Activated naive CD8-positive, alpha-beta T cell treated with anti-CD3 and anti-CD28 coated beads, Interleukin-2, amount 50 U/mL, for 24 hours (primary cell): ENCODE results near the gene AHNAK.

Source experiments
- ATAC-seq: fragments of 150-1000 bp; cut with Tn5 transposase; one replicate; pipeline ENCODE4 v1.10.0; 2021
- DNase-seq: peaks from one replicate; pipeline ENCODE4 v3.0.0; 2021
- H3K27ac Mint-ChIP-seq: one replicate; pipeline ENCODE4 v1.8.0; 2021; ENCODE audit warnings: mild to moderate bottlenecking, mixed read lengths
- H3K27me3 Mint-ChIP-seq: one replicate; pipeline ENCODE4 v1.8.0; 2021; ENCODE audit warnings: mixed read lengths
- H3K36me3 Mint-ChIP-seq: one replicate; pipeline ENCODE4 v1.8.0; 2021; ENCODE audit warnings: low read depth, mixed read lengths
- H3K4me1 Mint-ChIP-seq: one replicate; pipeline ENCODE4 v1.8.0; 2021; ENCODE audit warnings: mixed read lengths
- H3K4me3 Mint-ChIP-seq: one replicate; pipeline ENCODE4 v1.8.0; 2021; ENCODE audit warnings: mild to moderate bottlenecking, moderate library complexity, mixed read lengths
- H3K9me3 Mint-ChIP-seq: one replicate; pipeline ENCODE4 v1.8.0; 2021; ENCODE audit warnings: mixed read lengths

AHNAK gene

GRCh38 chr11:62446091-62446490, 100.5 kb downstream of the AHNAK start:
- Mint-ChIP-seq H3K36me3 (no peaks in the 10 kb centered on the region), H3K27ac (no peak overlapping the region), H3K4me3 (no peak overlapping the region), H3K27me3 (peaks cover 29% of the 10 kb centered on the region), H3K4me1 (peaks cover 9% of the 10 kb centered on the region), H3K9me3 (no peaks in the 10 kb centered on the region)
- no peak for ATAC-seq
- DNase-seq, result no peak

GRCh38 chr11:62445314-62445740, 101.3 kb downstream of the AHNAK start:
- Mint-ChIP-seq H3K4me3 (no peak overlapping the region), H3K27me3 (peaks cover 29% of the 10 kb centered on the region), H3K9me3 (no peaks in the 10 kb centered on the region), H3K4me1 (peaks cover 9% of the 10 kb centered on the region), H3K36me3 (no peaks in the 10 kb centered on the region), H3K27ac (peak overlapping the region; percentile 24)
- ATAC-seq (no peak), DNase-seq (no peak)

GRCh38 chr11:62444835-62445234, 101.8 kb downstream of the AHNAK start:
- H3K4me1 Mint-ChIP-seq, result peaks cover 11% of the 10 kb centered on the region
- H3K27me3 Mint-ChIP-seq, result peaks cover 29% of the 10 kb centered on the region

GRCh38 chr11:62444236-62444833, 102.3 kb downstream of the AHNAK start:
- peaks cover 29% of the 10 kb centered on the region for H3K27me3 Mint-ChIP-seq
- peak overlapping the region; percentile 71 for H3K4me3 Mint-ChIP-seq
- ATAC-seq, result no peak
- no peaks in the 10 kb centered on the region for H3K9me3 Mint-ChIP-seq
- DNase-seq, result peak; percentile 61
- H3K4me1 Mint-ChIP-seq, result peaks cover 12% of the 10 kb centered on the region
- peak overlapping the region; percentile 69 for H3K27ac Mint-ChIP-seq
- H3K36me3 Mint-ChIP-seq, result no peaks in the 10 kb centered on the region

More at GRCh38 chr11:62444835-62445234, 101.8 kb downstream of the AHNAK start:
- peak overlapping the region; percentile 71 for H3K4me3 Mint-ChIP-seq
- H3K27ac Mint-ChIP-seq, result peak overlapping the region; percentile 69
- H3K9me3 Mint-ChIP-seq, result no peaks in the 10 kb centered on the region
- ATAC-seq (no peak), DNase-seq (no peak)
- H3K36me3 Mint-ChIP-seq, result no peaks in the 10 kb centered on the region

DNA sequence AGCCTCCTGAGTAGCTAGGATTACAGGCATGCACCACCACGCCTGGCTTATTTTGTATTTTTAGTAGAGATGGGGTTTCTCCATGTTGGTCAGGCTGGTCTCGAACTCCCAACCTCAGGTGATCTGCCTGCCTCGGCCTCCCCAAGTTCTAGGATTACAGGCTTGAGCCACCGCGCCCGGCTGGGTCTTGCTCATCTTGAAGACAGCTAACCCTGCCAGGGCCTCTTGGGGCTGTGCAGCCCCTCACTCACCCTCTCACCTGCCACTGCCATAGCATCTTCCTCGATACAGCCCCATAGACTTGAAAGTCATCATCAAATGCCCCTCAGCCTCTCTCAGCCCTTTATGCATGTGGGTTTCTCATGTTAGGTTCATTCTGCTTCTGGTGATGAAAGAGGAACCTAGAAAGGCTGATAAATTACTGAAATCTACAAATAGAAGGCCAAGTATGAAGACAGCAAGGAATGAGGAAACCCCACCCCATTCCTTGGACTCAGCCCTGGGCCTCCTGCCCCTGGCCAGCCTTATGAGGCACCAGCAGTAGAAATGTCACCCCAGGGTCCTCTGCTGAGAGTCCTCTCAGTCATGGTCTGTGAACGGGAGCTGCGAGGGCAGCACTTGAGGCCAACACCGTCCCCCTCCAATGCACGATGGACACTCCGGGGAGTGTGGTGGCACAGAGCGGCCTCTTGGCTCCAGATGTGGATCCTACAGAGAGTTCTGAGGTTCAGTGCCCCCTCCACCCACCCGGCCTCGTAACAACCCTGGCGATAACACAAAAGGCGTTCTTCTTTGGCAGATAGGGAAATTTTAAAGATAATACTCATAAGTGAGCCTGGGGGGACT, 103.0 kb downstream of the AHNAK start:
- Mint-ChIP-seq H3K9me3 (no peaks in the 10 kb centered on the region), H3K4me1 (peaks cover 12% of the 10 kb centered on the region), H3K36me3 (no peaks in the 10 kb centered on the region), H3K27ac (no peak overlapping the region), H3K27me3 (peaks cover 29% of the 10 kb centered on the region), H3K4me3 (peak overlapping the region; percentile 71)
- DNase-seq, result no peak
- ATAC-seq, result no peak

DNA sequence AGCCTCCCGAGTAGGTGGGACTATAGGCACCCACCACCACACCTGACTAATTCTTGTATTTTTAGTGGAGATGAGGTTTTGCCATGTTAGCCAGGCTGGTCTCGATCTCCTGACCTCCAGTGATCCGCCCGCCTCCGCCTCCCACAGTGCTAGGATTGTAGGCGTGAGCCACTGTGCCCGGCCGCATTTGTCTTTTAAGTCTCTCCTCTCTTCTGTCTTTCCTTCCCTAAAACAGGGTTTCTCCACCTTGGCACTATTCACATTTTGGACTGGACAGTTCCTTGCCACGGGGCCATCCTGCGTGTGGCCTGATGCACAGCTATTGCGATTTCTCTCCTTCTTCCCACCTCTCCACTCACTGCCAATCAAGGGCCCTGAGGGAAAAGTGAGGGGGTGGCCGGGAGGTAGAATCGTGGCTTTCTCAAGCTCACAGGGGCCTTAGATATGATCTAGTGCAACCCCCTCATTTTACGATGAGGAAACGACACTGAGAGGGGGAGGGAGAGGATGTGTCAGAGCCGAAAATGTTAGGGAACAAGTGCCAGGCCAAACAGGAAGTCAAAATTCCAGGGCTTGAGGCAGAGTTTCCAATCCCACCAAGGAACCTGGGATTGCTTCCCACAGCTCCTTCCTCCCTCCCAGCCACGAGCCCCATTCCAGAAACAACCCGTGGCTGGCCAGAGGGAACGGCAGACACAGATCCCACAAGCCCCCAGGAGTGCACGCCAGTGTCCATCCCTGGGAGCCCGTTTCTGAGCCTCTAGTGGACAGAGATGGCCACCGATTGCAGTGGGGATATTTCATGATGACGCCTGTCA, 106.6 kb downstream of the AHNAK start:
- Mint-ChIP-seq H3K27ac (no peak overlapping the region), H3K4me3 (no peak overlapping the region), H3K9me3 (no peaks in the 10 kb centered on the region), H3K4me1 (peaks cover 20% of the 10 kb centered on the region), H3K27me3 (peaks cover under 1% of the 10 kb centered on the region), H3K36me3 (no peaks in the 10 kb centered on the region)
- ATAC-seq (no peak), DNase-seq (no peak)

GRCh38 chr11:62438641-62439040, 108.0 kb downstream of the AHNAK start:
- no peaks in the 10 kb centered on the region for H3K9me3 Mint-ChIP-seq
- ATAC-seq, result no peak
- no peaks in the 10 kb centered on the region for H3K36me3 Mint-ChIP-seq
- no peak for DNase-seq
- no peak overlapping the region for H3K4me3 Mint-ChIP-seq
- H3K4me1 Mint-ChIP-seq, result peaks cover 21% of the 10 kb centered on the region
- no peak overlapping the region for H3K27ac Mint-ChIP-seq
- no peaks in the 10 kb centered on the region for H3K27me3 Mint-ChIP-seq

DNA sequence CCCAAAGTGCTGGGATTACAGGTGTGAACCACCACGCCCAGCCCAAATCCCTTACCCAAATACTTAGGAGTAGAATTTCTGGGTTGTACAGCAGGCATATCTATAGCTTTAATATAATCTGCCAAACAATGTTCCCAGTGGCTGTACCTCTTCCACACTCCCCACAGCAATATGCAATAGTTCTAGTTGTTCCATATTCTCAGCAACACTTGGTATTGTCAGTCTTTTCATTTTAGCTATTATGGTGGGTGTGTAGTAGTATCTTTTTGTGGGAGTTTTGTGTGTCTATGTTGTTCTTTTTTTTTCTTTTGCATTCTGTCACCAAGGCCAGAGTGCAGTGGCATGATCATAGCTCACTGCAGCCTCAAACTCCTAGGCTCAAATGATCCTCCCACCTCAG, 109.0 kb downstream of the AHNAK start:
- Mint-ChIP-seq H3K36me3 (no peaks in the 10 kb centered on the region), H3K4me3 (no peak overlapping the region), H3K4me1 (peaks cover 29% of the 10 kb centered on the region), H3K9me3 (no peaks in the 10 kb centered on the region), H3K27ac (no peak overlapping the region), H3K27me3 (no peaks in the 10 kb centered on the region)
- ATAC-seq (no peak), DNase-seq (no peak)

DNA sequence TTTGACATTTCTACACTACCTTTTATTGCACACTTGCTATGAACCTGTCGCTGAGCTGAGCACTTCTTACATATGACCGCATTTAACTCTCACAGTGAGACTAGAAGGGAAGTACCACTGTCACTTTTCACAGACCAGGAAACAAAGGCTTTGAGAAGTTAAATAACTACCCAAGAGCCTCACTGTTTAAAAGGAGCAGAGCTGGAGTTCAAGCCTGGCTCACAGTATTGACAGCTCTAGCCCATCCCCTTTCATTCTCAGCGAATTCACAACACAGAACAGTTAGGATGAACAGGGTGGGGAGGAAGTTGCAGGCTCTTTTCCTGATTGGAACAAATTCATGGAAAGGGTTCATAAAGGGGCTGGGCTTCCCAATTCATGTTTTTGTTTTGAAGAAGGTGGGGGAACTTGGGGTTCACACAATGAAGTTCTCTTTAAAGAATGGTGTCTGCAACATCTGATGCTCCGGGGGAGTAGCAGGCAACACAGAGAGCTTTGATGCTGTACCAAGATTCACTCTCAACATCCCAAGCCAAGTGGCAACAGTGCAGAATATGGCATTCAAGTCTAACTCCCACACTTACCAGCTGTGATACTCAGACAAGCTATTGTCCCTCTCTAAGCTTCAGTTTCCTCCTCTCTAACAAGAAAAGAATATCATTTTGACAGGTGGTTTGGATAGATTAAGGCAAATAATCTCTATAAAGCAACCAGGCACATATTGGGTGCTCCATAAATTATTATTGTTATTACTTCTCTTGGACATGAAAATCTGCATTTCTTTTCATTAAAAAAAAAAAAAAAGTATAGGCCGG, 110.6 kb downstream of the AHNAK start:
- Mint-ChIP-seq H3K4me3 (no peak overlapping the region), H3K27me3 (no peaks in the 10 kb centered on the region), H3K36me3 (no peaks in the 10 kb centered on the region), H3K4me1 (peaks cover 36% of the 10 kb centered on the region), H3K27ac (no peak overlapping the region), H3K9me3 (no peaks in the 10 kb centered on the region)
- DNase-seq, result no peak
- ATAC-seq, result no peak

GRCh38 chr11:62433904-62434276, 112.7 kb downstream of the AHNAK start:
- H3K27ac Mint-ChIP-seq, result peak overlapping the region; percentile 12
- ATAC-seq, result no peak
- no peaks in the 10 kb centered on the region for H3K9me3 Mint-ChIP-seq
- no peak for DNase-seq
- H3K27me3 Mint-ChIP-seq, result no peaks in the 10 kb centered on the region
- H3K4me3 Mint-ChIP-seq, result no peak overlapping the region
- H3K4me1 Mint-ChIP-seq, result peaks cover 45% of the 10 kb centered on the region
- H3K36me3 Mint-ChIP-seq, result no peaks in the 10 kb centered on the region

GRCh38 chr11:62433141-62433903, 113.3 kb downstream of the AHNAK start:
- H3K9me3 Mint-ChIP-seq, result no peaks in the 10 kb centered on the region
- H3K27me3 Mint-ChIP-seq, result no peaks in the 10 kb centered on the region
- H3K27ac Mint-ChIP-seq, result no peak overlapping the region
- no peak overlapping the region for H3K4me3 Mint-ChIP-seq
- peaks cover 51% of the 10 kb centered on the region for H3K4me1 Mint-ChIP-seq
- ATAC-seq (no peak), DNase-seq (no peak)
- no peaks in the 10 kb centered on the region for H3K36me3 Mint-ChIP-seq

DNA sequence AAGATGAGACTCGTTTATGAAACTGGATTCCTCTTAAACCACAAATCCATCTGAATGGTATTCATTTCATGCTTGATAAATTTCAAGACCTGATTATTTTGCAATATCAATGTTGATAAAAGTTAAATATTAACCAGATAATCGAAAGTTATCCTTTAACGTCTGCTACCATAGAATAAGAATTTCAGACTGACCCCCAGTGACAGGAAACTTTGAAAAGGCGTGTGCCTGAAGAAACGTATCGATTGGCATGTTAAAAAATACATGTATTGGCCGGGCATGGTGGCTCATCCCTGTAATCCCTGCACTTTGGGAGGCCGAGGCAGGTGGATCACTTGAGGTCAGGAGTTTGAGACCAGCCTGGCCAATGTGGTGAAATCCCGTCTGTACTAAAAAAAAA, 113.9 kb downstream of the AHNAK start:
- Mint-ChIP-seq H3K9me3 (no peaks in the 10 kb centered on the region), H3K27ac (no peak overlapping the region), H3K27me3 (no peaks in the 10 kb centered on the region), H3K4me3 (no peak overlapping the region), H3K4me1 (peaks cover 57% of the 10 kb centered on the region), H3K36me3 (no peaks in the 10 kb centered on the region)
- DNase-seq (no peak), ATAC-seq (no peak)

DNA sequence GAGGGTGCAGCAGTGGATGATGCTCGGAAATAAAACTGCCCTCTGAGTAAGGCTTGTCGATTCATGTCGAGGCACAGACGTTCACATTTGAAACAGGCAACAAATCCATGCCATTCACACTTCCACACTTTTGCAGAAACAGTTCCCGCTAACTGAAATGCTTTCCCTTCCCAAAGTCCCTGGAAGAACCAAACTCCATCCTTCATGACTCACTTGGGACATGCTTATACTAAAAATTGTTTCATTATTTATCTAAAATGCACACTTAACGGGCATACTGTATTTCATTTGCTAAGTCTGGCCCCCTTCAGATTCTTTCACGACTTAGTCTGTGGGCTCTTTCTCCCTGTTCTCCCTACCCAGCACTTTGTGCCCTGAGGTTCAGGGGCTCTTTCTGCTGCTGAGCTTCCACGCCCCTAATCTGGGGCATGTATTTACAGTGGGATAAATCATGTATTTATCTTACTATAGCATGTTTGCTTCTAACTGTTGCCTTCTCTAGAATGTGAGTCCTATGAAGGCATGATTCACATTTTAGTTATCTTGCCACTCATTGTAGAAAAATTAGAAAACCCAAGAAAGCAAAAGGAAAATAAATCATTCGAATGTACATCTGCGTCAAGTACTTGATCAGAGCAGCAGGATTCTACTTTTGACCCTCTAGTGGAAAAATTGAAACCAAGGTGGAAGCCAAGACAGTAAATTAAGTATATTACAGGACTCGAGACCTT, 115.3 kb downstream of the AHNAK start:
- H3K4me3 Mint-ChIP-seq, result no peak overlapping the region
- no peaks in the 10 kb centered on the region for H3K36me3 Mint-ChIP-seq
- no peak for DNase-seq
- no peaks in the 10 kb centered on the region for H3K27me3 Mint-ChIP-seq
- no peak overlapping the region for H3K27ac Mint-ChIP-seq
- ATAC-seq, result no peak
- peaks cover 70% of the 10 kb centered on the region for H3K4me1 Mint-ChIP-seq
- no peaks in the 10 kb centered on the region for H3K9me3 Mint-ChIP-seq
